ENCODE data around the gene GLT1D1. TPM values are rescaled to one million over a fixed set of nuclear protein-coding genes. Genes with fewer than 3 reads are reported as not detected.

Gene GLT1D1
- total RNA-seq, 2 experiments from 2014 or later = 0.19 to 0.22 TPM

GRCh38 chr12:128871516-128871892 lies 18.2 kb downstream of the GLT1D1 start:
- Mint-ChIP-seq H3K36me3 (ENCODE audit: low read depth) (no peaks in the 10 kb centered on the region), H3K9me3 (peaks cover 8% of the 10 kb centered on the region), H3K27me3 (no peaks in the 10 kb centered on the region), H3K4me1 (ENCODE audit: low read depth) (no peaks in the 10 kb centered on the region), H3K27ac (no peak overlapping the region), H3K4me3 (no peak overlapping the region)
- H3K4me3 ChIP-seq (ENCODE audit: low read length) = no peak overlapping the region
- peaks cover 13 to 16% of the 10 kb centered on the region in 2 experiments for H3K9me3 ChIP-seq (ENCODE audit: control insufficient read depth in 1 of 2, insufficient read depth in 1 of 2, low read length in 2 of 2)
- H3K27me3 ChIP-seq (ENCODE audit: control insufficient read depth in 1 of 2, insufficient read depth in 2 of 2, low read length in 2 of 2) = no peaks in the 10 kb centered on the region
- no peaks in the 10 kb centered on the region for H3K4me1 ChIP-seq (ENCODE audit: insufficient read depth, low read length)
- no peak for TF ChIP-seq CTCF (IDR thresholded peaks at IDR 0.05)
- H3K27ac ChIP-seq (ENCODE audit: low read depth in 1 of 2, low read length in 2 of 2) = no peak overlapping the region
- ChIA-PET CTCF (no interaction called here), POLR2A (no interaction called here)
- H3K36me3 ChIP-seq (ENCODE audit: insufficient read depth, low read length) = no peaks in the 10 kb centered on the region
- DNase-seq = no peak
- intact Hi-C loops (cut with DNase I, micrococcal nuclease) = no loop called here
- no peak for ATAC-seq (ENCODE audit: poor library complexity)

- peaks cover 12% of the 10 kb centered on the region for H3K9me3 Mint-ChIP-seq
- no peaks in the 10 kb centered on the region for H3K27me3 ChIP-seq (ENCODE audit: control insufficient read depth in 1 of 2, insufficient read depth in 2 of 2, low read length in 2 of 2)
- no peaks in the 10 kb centered on the region for H3K36me3 Mint-ChIP-seq (ENCODE audit: low read depth)
- no peaks in the 10 kb centered on the region for H3K36me3 ChIP-seq (ENCODE audit: insufficient read depth, low read length)
- no peak overlapping the region for H3K27ac ChIP-seq (ENCODE audit: low read depth in 1 of 2, low read length in 2 of 2)
- no peak for DNase-seq
- TF ChIP-seq CTCF (IDR thresholded peaks at IDR 0.05) = no peak
- H3K9me3 ChIP-seq (ENCODE audit: control insufficient read depth in 1 of 2, insufficient read depth in 1 of 2, low read length in 2 of 2) = peaks cover 16% of the 10 kb centered on the region in 2 experiments
- no peak for ATAC-seq (ENCODE audit: poor library complexity)
- H3K4me3 ChIP-seq (ENCODE audit: low read length) = no peak overlapping the region
- H3K4me1 Mint-ChIP-seq (ENCODE audit: low read depth) = no peaks in the 10 kb centered on the region
- intact Hi-C loops (cut with DNase I, micrococcal nuclease) = no loop called here
- no peak overlapping the region for H3K27ac Mint-ChIP-seq
- H3K27me3 Mint-ChIP-seq = no peaks in the 10 kb centered on the region
- CTCF ChIA-PET = no interaction called here
- no peaks in the 10 kb centered on the region for H3K4me1 ChIP-seq (ENCODE audit: insufficient read depth, low read length)
- POLR2A ChIA-PET = no interaction called here
- no peak overlapping the region for H3K4me3 Mint-ChIP-seq
These were observed 19.0 kb downstream of the GLT1D1 start for GRCh38 chr12:128872303-128872702.

- no peak overlapping the region for H3K27ac Mint-ChIP-seq
- H3K36me3 ChIP-seq (ENCODE audit: insufficient read depth, low read length) = no peaks in the 10 kb centered on the region
- peaks cover 18% of the 10 kb centered on the region for H3K9me3 Mint-ChIP-seq
- no peaks in the 10 kb centered on the region for H3K27me3 ChIP-seq (ENCODE audit: control insufficient read depth in 1 of 2, insufficient read depth in 2 of 2, low read length in 2 of 2)
- H3K36me3 Mint-ChIP-seq (ENCODE audit: low read depth) = no peaks in the 10 kb centered on the region
- TF ChIP-seq CTCF (IDR thresholded peaks at IDR 0.05) = no peak
- H3K4me1 Mint-ChIP-seq (ENCODE audit: low read depth) = no peaks in the 10 kb centered on the region
- peaks cover 24 to 26% of the 10 kb centered on the region in 2 experiments for H3K9me3 ChIP-seq (ENCODE audit: control insufficient read depth in 1 of 2, insufficient read depth in 1 of 2, low read length in 2 of 2)
- no peaks in the 10 kb centered on the region for H3K27me3 Mint-ChIP-seq
- H3K4me1 ChIP-seq (ENCODE audit: insufficient read depth, low read length) = no peaks in the 10 kb centered on the region
- CTCF ChIA-PET = no interaction called here
- no peak overlapping the region for H3K4me3 ChIP-seq (ENCODE audit: low read length)
- no peak for DNase-seq
- ATAC-seq (ENCODE audit: poor library complexity) = no peak
- H3K4me3 Mint-ChIP-seq = no peak overlapping the region
- H3K27ac ChIP-seq (ENCODE audit: low read depth in 1 of 2, low read length in 2 of 2) = no peak overlapping the region
- POLR2A ChIA-PET = no interaction called here
- intact Hi-C loops (cut with DNase I, micrococcal nuclease) = no loop called here
These were observed 23.3 kb downstream of the GLT1D1 start for GRCh38 chr12:128876559-128876958.

Data from CD4-positive, alpha-beta T cell (primary cell).